H54 (cell line): ENCODE data around the gene EIF4EBP2.
A peak's percentile ranks its signal among the peaks of the same experiment; 100 is the strongest.

Experiments used
- DNase-seq: peaks from one replicate; pipeline ENCODE4 v3.0.0; 2011; ENCODE audit warnings: low spot score, mixed read lengths; ENCODE audit not compliant: insufficient read length
- FAIRE-seq: peaks from 3 replicates; lab custom pipeline; 2011; peaks lifted over from hg19 to GRCh38; lab: Jason Lieb, UNC
- POLR2A ChIP-seq: IDR thresholded peaks from 2 replicates; pipeline ENCODE4 v1.6.1; 2011; ENCODE audit warnings: low read depth, mild to moderate bottlenecking, low read length

Gene EIF4EBP2

GRCh38 chr10:70368774-70369482, 35.0 kb upstream of the EIF4EBP2 start:
- DNase-seq (no peak), FAIRE-seq (no peak)
- TF ChIP-seq POLR2A: no peak

GRCh38 chr10:70369498-70370018, 34.4 kb upstream of the EIF4EBP2 start:
- DNase-seq: no peak
- TF ChIP-seq POLR2A: no peak
- no peak for FAIRE-seq

- DNase-seq (no peak), FAIRE-seq (no peak)
- no peak for TF ChIP-seq POLR2A
These were observed 33.2 kb upstream of the EIF4EBP2 start for GRCh38 chr10:70370766-70371165.

- FAIRE-seq: no peak
- no peak for DNase-seq
- TF ChIP-seq POLR2A: no peak
These were observed 32.1 kb upstream of the EIF4EBP2 start for GRCh38 chr10:70371846-70372245.

- FAIRE-seq: no peak
- no peak for TF ChIP-seq POLR2A
- no peak for DNase-seq
These were observed 28.9 kb upstream of the EIF4EBP2 start for GRCh38 chr10:70374775-70375614.

- FAIRE-seq: peak; percentile 64
These were observed 27.2 kb upstream of the EIF4EBP2 start for GRCh38 chr10:70376436-70377378.

GRCh38 chr10:70378122-70378521, 25.8 kb upstream of the EIF4EBP2 start:
- FAIRE-seq (peak; percentile 64), DNase-seq (peak; percentile 89)
- TF ChIP-seq POLR2A: no peak

More at GRCh38 chr10:70376436-70377378, 27.2 kb upstream of the EIF4EBP2 start:
- TF ChIP-seq POLR2A: no peak
- DNase-seq: peak; percentile 83

- FAIRE-seq: no peak
- no peak for DNase-seq
These were observed 24.3 kb upstream of the EIF4EBP2 start for GRCh38 chr10:70379581-70380176.

GRCh38 chr10:70380350-70381135, 23.4 kb upstream of the EIF4EBP2 start:
- TF ChIP-seq POLR2A: no peak
- DNase-seq: no peak
- no peak for FAIRE-seq

More at GRCh38 chr10:70379581-70380176, 24.3 kb upstream of the EIF4EBP2 start:
- TF ChIP-seq POLR2A: no peak

- FAIRE-seq (no peak), DNase-seq (no peak)
- no peak for TF ChIP-seq POLR2A
These were observed 22.2 kb upstream of the EIF4EBP2 start for GRCh38 chr10:70381471-70382421.

GRCh38 chr10:70391654-70392053, 12.3 kb upstream of the EIF4EBP2 start:
- no peak for FAIRE-seq
- no peak for DNase-seq
- no peak for TF ChIP-seq POLR2A
